Osteoblast (primary cell): ENCODE results near the gene BCL2. TPM values are rescaled to one million over a fixed set of nuclear protein-coding genes. Genes with fewer than 3 reads are reported as not detected.
"Not testable (repeated sequence)": the region's sequence is repeated elsewhere in the genome, so short reads cannot be mapped to it uniquely, and the experiment has no call there.

Source experiments
- DNase-seq: peaks from one replicate; pipeline ENCODE4 v3.0.0; 2011; ENCODE audit warnings: low spot score, mixed read lengths; ENCODE audit not compliant: insufficient read length; ENCODE audit errors: missing footprints
- H2AFZ ChIP-seq: 2 replicates; pipeline ENCODE4 v1.6.0; 2011; ENCODE audit warnings: mild to moderate bottlenecking, low read length
- H3K27ac ChIP-seq: 2 replicates; pipeline ENCODE4 v1.5.1; 2011; ENCODE audit warnings: mild to moderate bottlenecking, low read depth, low read length, moderate library complexity
- H3K27me3 ChIP-seq: 2 replicates; pipeline ENCODE4 v1.6.0; 2012; ENCODE audit warnings: mild to moderate bottlenecking, control low read depth, inconsistent platforms, low read length, moderate library complexity; ENCODE audit not compliant: insufficient read depth
- H3K36me3 ChIP-seq: 2 replicates; pipeline ENCODE4 v1.5.1; 2011; ENCODE audit warnings: mild to moderate bottlenecking, low read length, control low read depth, moderate library complexity; ENCODE audit not compliant: insufficient read depth
- H3K4me1 ChIP-seq: 2 replicates; pipeline ENCODE4 v1.5.1; 2011; ENCODE audit warnings: mild to moderate bottlenecking, low read length, control low read depth, moderate library complexity; ENCODE audit not compliant: insufficient read depth
- H3K4me2 ChIP-seq: 2 replicates; pipeline ENCODE4 v1.6.0; 2011; ENCODE audit warnings: mild to moderate bottlenecking, low read length; ENCODE audit not compliant: insufficient read depth
- H3K4me3 ChIP-seq: fragments of 200-600 bp; sonication (generic); 3 replicates; pipeline ENCODE4 v1.5.1; 2012; ENCODE audit warnings: mild to moderate bottlenecking, low read length, inconsistent platforms; ENCODE audit not compliant: insufficient read depth
- H3K79me2 ChIP-seq: 2 replicates; pipeline ENCODE4 v1.6.0; 2012; ENCODE audit warnings: mild to moderate bottlenecking, low read length, control low read depth, inconsistent platforms; ENCODE audit not compliant: insufficient read depth
- H3K9me3 ChIP-seq: 2 replicates; pipeline ENCODE4 v1.5.1; 2011; ENCODE audit warnings: low read depth, low read length, control low read depth
- H4K20me1 ChIP-seq: 2 replicates; pipeline ENCODE4 v1.6.0; 2012; ENCODE audit warnings: mild to moderate bottlenecking, low read length, control low read depth; ENCODE audit not compliant: insufficient read depth
- CTCF ChIP-seq: IDR thresholded peaks from 2 replicates; pipeline ENCODE4 v1.5.1; 2011; ENCODE audit warnings: mild to moderate bottlenecking, low read depth, low read length, moderate library complexity; ENCODE audit errors: extremely low read depth
- total RNA-seq: library from RNA; depleted of rRNA; stranded (reverse); fragments of >200 nt; gene quantifications from 2 replicates; pipeline ENCODE4 v1.2.3, GENCODE V29; 2012

BCL2 gene
- total RNA-seq, 1 donor, result 11.9 TPM

- Histone ChIP-seq H3K4me3 (peak overlapping the region; percentile 64), H3K4me2 (peak overlapping the region; percentile 87)
Observed at GRCh38 chr18:63236921-63237846, 82.4 kb downstream of the BCL2 start.

GRCh38 chr18:63236406-63236805, 83.2 kb downstream of the BCL2 start:
- no peak for DNase-seq
- no peaks in the 10 kb centered on the region for H3K27me3 ChIP-seq
- no peak overlapping the region for H2AFZ ChIP-seq
- TF ChIP-seq CTCF, result no peak
- no peaks in the 10 kb centered on the region for H3K36me3 ChIP-seq
- H4K20me1 ChIP-seq, result no peaks in the 10 kb centered on the region
- no peak overlapping the region for H3K27ac ChIP-seq
- H3K4me1 ChIP-seq, result peaks cover 19% of the 10 kb centered on the region
- no peaks in the 10 kb centered on the region for H3K9me3 ChIP-seq
- no peak overlapping the region for H3K4me2 ChIP-seq
- H3K4me3 ChIP-seq, result no peak overlapping the region
- H3K79me2 ChIP-seq, result no peaks in the 10 kb centered on the region

More at GRCh38 chr18:63236921-63237846, 82.4 kb downstream of the BCL2 start:
- H3K36me3 ChIP-seq, result no peaks in the 10 kb centered on the region
- peak overlapping the region; percentile 98 for H3K27ac ChIP-seq
- DNase-seq, result no peak
- H4K20me1 ChIP-seq, result no peaks in the 10 kb centered on the region
- peaks cover 19% of the 10 kb centered on the region for H3K4me1 ChIP-seq
- TF ChIP-seq CTCF, result no peak
- H2AFZ ChIP-seq, result peak overlapping the region; percentile 89
- H3K9me3 ChIP-seq, result no peaks in the 10 kb centered on the region
- peaks cover 1% of the 10 kb centered on the region for H3K27me3 ChIP-seq
- H3K79me2 ChIP-seq, result no peaks in the 10 kb centered on the region

- not testable (repeated sequence) for H4K20me1 ChIP-seq, H3K4me2 ChIP-seq, H3K4me3 ChIP-seq, H3K79me2 ChIP-seq, DNase-seq, H2AFZ ChIP-seq, H3K27me3 ChIP-seq, H3K36me3 ChIP-seq, H3K9me3 ChIP-seq, H3K27ac ChIP-seq
- H3K4me1 ChIP-seq, result peaks cover 19% of the 10 kb centered on the region
Observed at GRCh38 chr18:63235920-63236319, 83.6 kb downstream of the BCL2 start.

- Histone ChIP-seq H3K9me3 (no peaks in the 10 kb centered on the region), H4K20me1 (no peaks in the 10 kb centered on the region), H3K4me1 (peaks cover 19% of the 10 kb centered on the region), H3K4me3 (no peak overlapping the region), H2AFZ (no peak overlapping the region), H3K27ac (no peak overlapping the region), H3K4me2 (no peak overlapping the region), H3K36me3 (no peaks in the 10 kb centered on the region), H3K79me2 (no peaks in the 10 kb centered on the region), H3K27me3 (no peaks in the 10 kb centered on the region)
- TF ChIP-seq CTCF, result no peak
- DNase-seq, result no peak
Observed at GRCh38 chr18:63234841-63235240, 84.7 kb downstream of the BCL2 start.
